Stimulated activated CD8-positive, alpha-beta memory T cell treated with anti-CD3 and anti-CD28 coated beads, Interleukin-7, amount 100 ng/mL, for 24 hours (primary cell): ENCODE measurements around the gene EDNRB.
"Not testable (repeated sequence)": the region's sequence is repeated elsewhere in the genome, so short reads cannot be mapped to it uniquely, and the experiment has no call there.

ENCODE experiments used
- DNase-seq: peaks from one replicate; pipeline ENCODE4 v3.0.0-alpha.2; 2020; ENCODE audit warnings: low read depth

Gene EDNRB

GRCh38 chr13:77896536-77896935 lies 22.1 kb downstream of the EDNRB start:
- no peak for DNase-seq

- no peak for DNase-seq
Measured at GRCh38 chr13:77894743-77895142, 23.9 kb downstream of the EDNRB start.

- DNase-seq, result no peak
Measured at GRCh38 chr13:77893066-77893465, 25.6 kb downstream of the EDNRB start.

- DNase-seq, result no peak
Measured at GRCh38 chr13:77892491-77892890, 26.1 kb downstream of the EDNRB start.

- DNase-seq, result no peak
Measured at GRCh38 chr13:77891486-77891885, 27.1 kb downstream of the EDNRB start.

GRCh38 chr13:77891041-77891440 lies 27.6 kb downstream of the EDNRB start:
- DNase-seq, result no peak

- DNase-seq, result no peak
Measured at GRCh38 chr13:77883328-77883727, 35.3 kb downstream of the EDNRB start.

- DNase-seq, result no peak
Measured at GRCh38 chr13:77878190-77878589, 40.4 kb downstream of the EDNRB start.

GRCh38 chr13:77876176-77876575 lies 42.5 kb downstream of the EDNRB start:
- DNase-seq, result no peak

GRCh38 chr13:77874406-77874805 lies 44.2 kb downstream of the EDNRB start:
- no peak for DNase-seq

GRCh38 chr13:77872995-77873394 lies 45.6 kb downstream of the EDNRB start:
- no peak for DNase-seq

- DNase-seq, result no peak
Measured at GRCh38 chr13:77871596-77871995, 47.0 kb downstream of the EDNRB start.

GRCh38 chr13:77868717-77869116 lies 49.9 kb downstream of the EDNRB start:
- DNase-seq, result no peak

GRCh38 chr13:77866971-77867370 lies 51.7 kb downstream of the EDNRB start:
- no peak for DNase-seq

- DNase-seq, result no peak
Measured at GRCh38 chr13:77865622-77866021, 53.0 kb downstream of the EDNRB start.

- DNase-seq, result no peak
Measured at GRCh38 chr13:77863144-77863543, 55.5 kb downstream of the EDNRB start.

GRCh38 chr13:77861741-77862140 lies 56.9 kb downstream of the EDNRB start:
- no peak for DNase-seq

- no peak for DNase-seq
Measured at GRCh38 chr13:77860507-77860981, 58.1 kb downstream of the EDNRB start.

GRCh38 chr13:77859450-77859849 lies 59.2 kb downstream of the EDNRB start:
- no peak for DNase-seq

GRCh38 chr13:77857531-77858209 lies 61.0 kb downstream of the EDNRB start:
- DNase-seq, result no peak

GRCh38 chr13:77853703-77854102 lies 64.9 kb downstream of the EDNRB start:
- DNase-seq, result no peak

- DNase-seq, result not testable (repeated sequence)
Measured at GRCh38 chr13:77848050-77848449, 70.6 kb downstream of the EDNRB start.

GRCh38 chr13:77846173-77846572 lies 72.5 kb downstream of the EDNRB start:
- DNase-seq, result no peak
